CD4-positive, alpha-beta T cell treated with Interleukin-2 at 100 ng/mL for 4 hours (primary cell): Measurements from ENCODE around the gene CD82.

Experiments used
- DNase-seq: peaks from one replicate; pipeline ENCODE4 v3.0.0-alpha.2; 2020; ENCODE audit warnings: low spot score

Gene CD82

DNA sequence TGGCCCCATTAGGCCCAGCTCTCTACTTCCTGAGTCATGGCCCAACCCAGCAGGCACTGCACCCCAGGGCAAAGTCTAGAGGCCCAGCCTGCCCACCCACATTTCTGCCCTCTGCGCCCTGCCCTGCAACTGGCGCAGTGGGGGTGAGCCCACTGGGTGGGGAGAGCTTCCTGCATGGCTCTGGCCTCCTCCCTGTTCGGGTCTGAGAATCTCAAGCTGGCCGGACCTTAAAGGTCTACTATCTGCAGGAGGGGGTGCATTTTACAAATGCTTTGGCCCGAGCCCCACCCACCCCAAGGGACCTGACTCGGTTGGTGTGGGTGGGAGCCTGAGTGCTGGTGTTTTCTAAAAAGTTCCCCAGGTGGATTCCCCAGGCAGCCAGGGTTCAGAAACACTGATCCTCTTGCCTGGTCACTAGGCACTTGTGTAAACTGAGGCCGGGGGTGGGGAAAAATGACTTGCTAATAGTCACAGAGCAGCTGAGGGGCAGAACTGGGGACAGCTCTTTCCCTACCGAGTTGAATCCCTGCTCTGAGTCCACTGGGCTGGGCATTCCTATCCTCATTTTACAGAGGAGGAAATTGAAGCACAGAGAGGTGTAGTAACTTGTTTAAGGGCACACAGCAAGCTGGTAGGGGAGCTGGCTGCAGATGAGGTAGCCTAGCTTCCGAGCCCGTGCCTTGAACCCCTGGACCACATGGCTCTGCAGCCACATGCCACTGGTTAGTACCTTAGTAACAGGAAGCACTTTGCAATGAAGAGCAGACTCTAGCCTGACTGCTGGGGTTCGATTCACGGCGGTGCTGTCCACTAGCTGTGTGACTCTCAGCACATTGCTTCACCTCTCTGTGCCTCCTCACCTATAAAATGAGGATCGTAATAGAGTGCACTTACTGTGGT lies 36.3 kb downstream of the CD82 start:
- DNase-seq: no peak

DNA sequence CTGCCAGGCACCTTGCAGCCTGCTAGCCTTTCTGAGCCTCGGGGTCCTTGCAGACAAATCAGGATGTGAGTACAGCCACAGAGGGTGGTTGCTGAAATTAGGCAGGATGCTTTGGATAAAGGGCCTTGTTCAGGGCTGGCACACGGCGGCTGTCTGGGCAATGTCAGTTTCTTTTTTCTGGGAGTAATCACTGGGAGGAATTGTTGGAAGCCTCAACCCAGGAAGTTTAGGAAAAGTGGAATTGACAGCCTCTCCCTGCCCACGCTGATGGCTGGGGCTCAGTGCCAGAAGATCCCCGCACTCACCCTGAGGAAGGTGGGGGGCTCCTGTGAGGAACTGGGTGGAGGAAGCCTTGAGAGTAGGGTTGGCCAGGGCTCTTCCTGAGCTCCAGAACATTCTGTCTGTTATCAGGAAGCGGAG lies 37.4 kb downstream of the CD82 start:
- DNase-seq: no peak

- no peak for DNase-seq
Measured at GRCh38 chr11:44604171-44604581, 38.7 kb downstream of the CD82 start.

- DNase-seq: no peak
Measured at GRCh38 chr11:44605068-44605708, 39.7 kb downstream of the CD82 start.

DNA sequence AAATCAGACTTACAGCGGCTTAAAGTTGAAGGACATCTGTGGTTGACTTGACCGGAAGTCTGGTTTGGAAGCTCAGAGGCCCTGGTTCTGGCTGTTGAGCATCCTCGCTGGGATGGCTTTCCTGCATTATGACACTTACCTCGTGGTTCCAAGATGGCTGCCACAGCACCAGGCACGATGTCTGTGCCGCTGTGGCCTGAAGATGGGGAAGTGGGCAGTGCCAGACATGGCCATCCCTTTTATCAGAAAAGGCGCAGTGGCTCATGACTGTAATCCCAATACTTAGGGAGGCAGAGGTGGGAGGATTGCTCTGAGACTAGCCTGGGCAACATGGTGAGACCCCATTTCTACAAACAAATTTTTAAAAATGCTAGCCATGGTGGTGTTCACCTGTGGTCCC lies 40.5 kb downstream of the CD82 start:
- DNase-seq: no peak

DNA sequence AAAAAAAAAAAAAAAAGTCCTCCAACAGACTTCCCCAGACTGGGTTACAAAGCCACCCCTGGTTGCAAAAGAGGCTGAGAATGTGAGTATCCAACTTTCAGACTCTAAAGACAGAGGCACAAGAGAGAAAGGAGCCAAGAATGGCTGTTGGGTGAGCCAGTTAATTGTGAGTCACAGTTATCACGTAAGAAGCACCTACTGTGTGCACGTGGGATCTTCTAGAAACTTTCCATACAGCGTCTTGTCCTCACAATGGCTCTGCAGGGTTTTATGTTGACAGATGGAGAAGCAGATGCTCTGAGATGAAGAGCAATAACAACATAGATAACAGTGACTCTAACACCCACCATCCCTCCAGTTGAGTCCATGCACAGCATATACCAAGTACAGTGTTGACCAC lies 41.0 kb downstream of the CD82 start:
- no peak for DNase-seq

GRCh38 chr11:44607319-44607962 lies 42.0 kb downstream of the CD82 start:
- DNase-seq: peak; percentile 34

DNA sequence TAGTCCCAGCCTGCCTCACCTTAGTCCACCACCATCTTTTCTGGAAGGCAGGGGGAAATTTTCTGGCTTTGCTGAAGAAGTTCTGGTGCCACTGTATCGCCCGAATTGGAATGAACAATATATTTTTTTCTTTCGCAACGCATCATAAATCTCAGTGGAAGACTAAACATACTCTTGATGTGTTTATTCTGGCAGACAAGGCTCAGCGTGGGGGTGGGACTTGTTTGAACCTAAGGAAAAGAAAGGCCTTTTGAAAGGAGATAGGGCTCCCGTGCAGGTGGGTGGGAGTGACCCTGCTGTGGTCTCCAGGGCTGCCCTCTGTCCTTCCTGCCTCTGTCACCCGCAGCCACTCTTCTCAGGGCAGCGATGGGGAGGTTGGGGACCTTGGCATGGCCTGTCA lies 42.5 kb downstream of the CD82 start:
- DNase-seq: no peak

GRCh38 chr11:44608651-44608990 lies 43.2 kb downstream of the CD82 start:
- no peak for DNase-seq

- DNase-seq: peak; percentile 41
Measured at GRCh38 chr11:44608991-44609782, 43.7 kb downstream of the CD82 start.

DNA sequence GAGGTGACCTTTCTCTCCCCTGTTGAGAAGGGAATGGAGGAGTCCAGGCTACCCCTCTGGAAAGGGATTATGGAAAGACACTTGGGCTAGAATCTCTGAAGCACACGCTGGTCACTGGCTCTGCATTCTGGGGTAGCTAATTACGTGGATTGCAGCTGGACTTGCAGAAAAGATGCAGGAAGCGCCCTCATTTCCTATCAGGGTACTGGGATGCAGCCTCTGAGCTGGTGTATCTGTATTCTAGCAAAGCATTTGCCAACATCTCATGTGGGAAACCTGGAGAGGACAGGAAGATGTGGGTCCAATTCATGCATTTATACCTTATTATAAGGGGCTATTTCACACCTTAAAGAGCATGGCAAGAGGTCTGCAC lies 44.3 kb downstream of the CD82 start:
- no peak for DNase-seq

GRCh38 chr11:44610186-44610955 lies 44.9 kb downstream of the CD82 start:
- no peak for DNase-seq

DNA sequence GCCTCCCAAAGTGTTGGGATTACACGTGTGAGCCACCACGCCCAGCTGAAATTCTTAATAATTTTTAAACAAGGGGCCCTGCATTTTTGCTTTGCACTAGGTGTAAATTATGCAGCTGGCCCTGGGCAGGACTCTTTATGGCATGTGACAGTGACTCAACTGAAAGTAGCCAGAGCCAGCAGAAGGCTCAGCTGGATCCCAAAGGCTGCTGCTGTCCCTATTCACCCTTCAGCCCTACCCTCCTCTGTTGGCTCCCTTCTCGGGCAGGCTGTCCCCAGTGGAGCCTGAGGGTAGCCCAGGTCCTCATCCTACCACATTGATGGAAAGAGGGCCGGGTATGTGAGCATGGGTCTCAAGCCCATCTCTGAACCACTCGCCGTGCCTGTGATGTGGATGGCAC lies 45.6 kb downstream of the CD82 start:
- no peak for DNase-seq

GRCh38 chr11:44611687-44612434 lies 46.4 kb downstream of the CD82 start:
- DNase-seq: peak; percentile 88

- DNase-seq: no peak
Measured at GRCh38 chr11:44613153-44613552, 47.7 kb downstream of the CD82 start.

DNA sequence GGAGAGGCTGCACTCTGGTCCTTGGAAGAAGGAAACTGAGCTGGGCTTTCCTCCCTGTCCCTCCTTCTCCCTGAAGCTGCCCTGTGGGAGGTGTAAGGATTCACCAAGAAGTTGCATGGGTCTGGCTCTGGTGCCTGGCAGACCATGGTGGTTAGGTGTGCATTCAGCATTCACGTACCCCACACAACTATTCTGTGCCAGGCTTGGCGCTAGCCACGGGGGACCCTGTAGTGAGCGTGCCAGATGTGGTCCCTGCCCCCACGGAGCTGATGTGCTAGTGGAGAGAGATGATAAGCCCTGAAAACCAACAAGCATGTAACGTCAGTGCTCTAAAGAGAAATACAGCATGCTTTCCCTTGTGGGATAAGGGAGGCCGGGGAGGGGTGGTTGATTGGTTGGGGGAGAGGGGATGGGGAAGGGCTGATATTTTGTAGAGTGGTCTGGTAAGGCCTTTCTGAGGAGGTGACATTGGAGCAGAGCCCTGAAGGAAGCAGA lies 48.9 kb downstream of the CD82 start:
- no peak for DNase-seq

GRCh38 chr11:44615041-44615755 lies 49.7 kb downstream of the CD82 start:
- DNase-seq: no peak

DNA sequence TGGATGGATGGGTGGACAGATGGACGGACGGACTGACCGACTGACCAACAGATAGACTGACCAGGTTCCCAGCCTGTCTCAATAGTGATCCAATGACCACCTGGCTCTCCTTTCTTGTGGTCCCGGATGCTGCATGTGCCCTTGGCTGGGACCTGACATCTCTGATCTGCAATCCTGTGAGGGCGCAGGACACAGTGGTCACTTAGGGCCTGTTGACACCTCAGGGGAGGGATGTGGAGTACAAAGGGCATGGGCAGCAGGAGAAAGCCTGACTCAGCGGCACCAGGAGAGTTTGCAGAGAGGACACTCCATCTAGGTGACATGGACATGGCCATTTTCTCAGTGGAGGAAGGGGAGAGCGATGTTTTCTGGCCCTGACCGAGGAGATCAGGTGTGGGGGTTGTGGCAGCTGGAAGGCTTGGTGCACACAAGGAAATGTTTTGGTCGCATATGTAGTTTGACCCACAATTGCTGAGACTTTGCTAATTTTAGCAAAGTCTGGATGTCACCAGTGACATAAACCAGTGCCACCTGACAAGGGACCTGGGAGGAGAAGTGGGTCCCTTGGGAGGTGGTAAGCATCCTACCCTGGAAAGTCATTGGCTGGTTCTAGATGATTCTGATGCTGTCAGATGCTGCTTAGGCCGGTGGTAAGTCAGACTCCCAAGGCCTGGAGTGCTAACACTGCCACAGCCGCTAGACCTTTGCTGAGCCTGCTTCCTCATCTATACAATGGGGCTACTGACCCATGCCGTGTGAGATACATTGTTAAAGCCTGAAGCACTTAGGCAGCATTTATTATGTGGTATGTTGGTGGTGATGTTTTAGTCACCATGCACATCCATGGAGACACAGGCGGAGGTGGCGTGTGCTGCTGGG lies 50.7 kb downstream of the CD82 start:
- DNase-seq: no peak
